SU-DHL-6 (cell line): ENCODE data around the gene SERPINB10.

ENCODE experiments used
- H2AFZ ChIP-seq: fragments of 200-600 bp; sonication (generic); 2 replicates; pipeline ENCODE4 v1.6.1; 2014; ENCODE audit warnings: low read depth, mild to moderate bottlenecking, moderate library complexity, mixed read lengths, antibody characterized with exemption, low read length; ENCODE audit not compliant: severe bottlenecking
- H3F3A ChIP-seq: fragments of 200-600 bp; shearing (Covaris generic); 2 replicates; pipeline ENCODE4 v1.6.0; 2016; ENCODE audit warnings: antibody characterized with exemption, mild to moderate bottlenecking; ENCODE audit not compliant: insufficient read depth
- H3K27ac ChIP-seq: fragments of 200-600 bp; sonication (generic); 2 replicates; pipeline ENCODE4 v1.5.1; 2016; ENCODE audit warnings: low read depth, mild to moderate bottlenecking, low read length, moderate library complexity, mixed read lengths
- H3K27me3 ChIP-seq: fragments of 200-600 bp; sonication (generic), shearing (Covaris generic); 2 replicates; pipeline ENCODE4 v1.6.0; 2014; ENCODE audit warnings: mild to moderate bottlenecking, low read length
- H3K36me3 ChIP-seq: fragments of 200-600 bp; sonication (generic); 2 replicates; pipeline ENCODE4 v1.6.1; 2014; ENCODE audit warnings: mild to moderate bottlenecking, low read length, mixed read lengths
- H3K4me2 ChIP-seq: fragments of 300-600, 200-600 bp; shearing (Covaris generic), sonication (generic); 2 replicates; pipeline ENCODE4 v1.6.0; 2014; ENCODE audit warnings: low read length, low read depth, mild to moderate bottlenecking; ENCODE audit not compliant: poor library complexity, severe bottlenecking
- H3K4me3 ChIP-seq: fragments of 200-600 bp; sonication (generic); 2 replicates; pipeline ENCODE4 v1.5.1; 2014; ENCODE audit warnings: antibody characterized with exemption, low read length, mild to moderate bottlenecking, mixed read lengths; ENCODE audit not compliant: insufficient read depth, poor library complexity, severe bottlenecking
- H3K79me2 ChIP-seq: fragments of 200-600 bp; sonication (generic); 2 replicates; pipeline ENCODE4 v1.6.1; 2014; ENCODE audit warnings: mild to moderate bottlenecking, low read length, moderate library complexity; ENCODE audit not compliant: insufficient read depth
- H3K9ac ChIP-seq: fragments of 200-600 bp; sonication (generic); 2 replicates; pipeline ENCODE4 v1.7.0; 2014; ENCODE audit warnings: mild to moderate bottlenecking, low read length
- H3K9me2 ChIP-seq: fragments of 200-600 bp; sonication (generic); replicated peaks from 2 replicates; pipeline ENCODE4 v1.6.1; 2014; ENCODE audit warnings: low read length; ENCODE audit not compliant: insufficient read depth
- H3K9me3 ChIP-seq: fragments of 200-600 bp; sonication (generic); 2 replicates; pipeline ENCODE4 v1.6.1; 2014; ENCODE audit warnings: low read length, mixed read lengths; ENCODE audit not compliant: insufficient read depth
- H4K20me1 ChIP-seq: fragments of 200-600 bp; sonication (generic); 2 replicates; pipeline ENCODE4 v1.6.1; 2014; ENCODE audit warnings: low read depth, mild to moderate bottlenecking, antibody characterized with exemption, low read length, moderate library complexity, mixed read lengths
- CTCF ChIP-seq: fragments of 200-600 bp; sonication (generic); IDR thresholded peaks from one replicate; pipeline ENCODE4 v1.5.1; 2017; ENCODE audit warnings: antibody characterized with exemption, mild to moderate bottlenecking, low read length, moderate library complexity; ENCODE audit not compliant: insufficient read depth, poor library complexity, severe bottlenecking
- EZH2phosphoT487 ChIP-seq: fragments of 200-600 bp; sonication (generic), shearing (Covaris generic); conservative IDR thresholded peaks from 2 replicates; pipeline ENCODE4 v1.6.1; 2018; ENCODE audit warnings: mild to moderate bottlenecking, antibody characterized with exemption, low read length, moderate library complexity, mixed read lengths

SERPINB10 gene

GRCh38 chr18:63963615-63964256 lies 56.0 kb downstream of the SERPINB10 start:
- TF ChIP-seq EZH2phosphoT487 (no peak), CTCF (peak; percentile 54)
- Histone ChIP-seq H3K36me3 (no peaks in the 10 kb centered on the region), H3K9me3 (no peaks in the 10 kb centered on the region), H2AFZ (no peak overlapping the region), H3K27me3 (no peaks in the 10 kb centered on the region), H3K4me2 (no peak overlapping the region), H3K9me2 (no peaks in the 10 kb centered on the region), H3K4me3 (no peak overlapping the region), H3K27ac (no peak overlapping the region), H3K9ac (no peak overlapping the region), H4K20me1 (no peaks in the 10 kb centered on the region), H3F3A (no peaks in the 10 kb centered on the region), H3K79me2 (no peaks in the 10 kb centered on the region)

DNA sequence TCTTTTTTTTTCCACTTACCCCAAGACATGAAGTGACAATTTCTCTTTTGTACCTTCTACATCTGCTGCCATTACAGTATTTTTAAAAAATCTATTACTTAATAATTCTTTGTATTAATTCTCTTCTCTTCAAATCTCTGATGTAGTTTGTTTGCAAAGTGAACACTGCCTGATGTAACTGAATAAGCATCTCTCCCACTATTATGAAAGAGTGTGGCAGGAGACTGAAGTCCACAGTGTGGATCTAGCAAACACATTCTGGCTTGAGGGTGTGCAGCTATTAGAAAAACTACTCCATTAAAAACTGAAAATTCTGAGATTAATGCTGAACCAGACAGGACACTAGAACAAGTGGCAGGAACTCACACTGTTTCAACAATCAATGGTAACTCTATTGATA lies 57.1 kb downstream of the SERPINB10 start:
- no peak for TF ChIP-seq CTCF
- no peaks in the 10 kb centered on the region for H3K79me2 ChIP-seq
- no peaks in the 10 kb centered on the region for H3K27me3 ChIP-seq
- no peak overlapping the region for H3K4me3 ChIP-seq
- no peaks in the 10 kb centered on the region for H3F3A ChIP-seq
- H3K27ac ChIP-seq = no peak overlapping the region
- H2AFZ ChIP-seq = no peak overlapping the region
- H3K9me3 ChIP-seq = no peaks in the 10 kb centered on the region
- H4K20me1 ChIP-seq = no peaks in the 10 kb centered on the region
- H3K4me2 ChIP-seq = no peak overlapping the region
- H3K9ac ChIP-seq = no peak overlapping the region
- H3K36me3 ChIP-seq = no peaks in the 10 kb centered on the region
- no peaks in the 10 kb centered on the region for H3K9me2 ChIP-seq

GRCh38 chr18:63965716-63966330 lies 58.1 kb downstream of the SERPINB10 start:
- H3K9ac ChIP-seq = no peak overlapping the region
- H3K9me2 ChIP-seq = no peaks in the 10 kb centered on the region
- H3F3A ChIP-seq = no peaks in the 10 kb centered on the region
- H3K4me2 ChIP-seq = no peak overlapping the region
- H3K4me3 ChIP-seq = no peak overlapping the region
- H3K9me3 ChIP-seq = no peaks in the 10 kb centered on the region
- H3K36me3 ChIP-seq = no peaks in the 10 kb centered on the region
- no peaks in the 10 kb centered on the region for H3K79me2 ChIP-seq
- no peaks in the 10 kb centered on the region for H4K20me1 ChIP-seq
- TF ChIP-seq EZH2phosphoT487 = no peak
- no peak for TF ChIP-seq CTCF
- no peaks in the 10 kb centered on the region for H3K27me3 ChIP-seq
- no peak overlapping the region for H2AFZ ChIP-seq
- H3K27ac ChIP-seq = no peak overlapping the region
